ENCODE measurements around the gene GEMIN2.

DNA sequence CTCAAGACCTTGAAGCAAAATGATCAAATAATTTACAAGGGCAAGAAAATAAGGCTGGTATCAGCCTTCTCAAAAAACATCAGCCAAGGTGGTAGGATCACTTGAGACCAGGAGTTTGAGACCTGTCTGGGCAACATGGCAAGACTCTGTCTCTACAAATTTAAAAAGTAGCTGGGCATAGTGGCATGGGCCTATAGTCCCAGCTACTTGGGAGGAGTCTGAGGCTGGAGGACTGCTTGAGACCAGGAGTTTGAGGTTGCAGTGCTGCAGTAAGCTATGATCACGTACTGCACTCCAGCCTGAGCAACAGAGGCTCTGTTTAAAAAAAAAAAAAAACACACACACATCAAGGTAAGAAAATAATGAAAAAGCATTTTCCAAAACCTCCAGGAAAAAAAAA, 33.2 kb upstream of the GEMIN2 start:
- no peak for TF ChIP-seq CEBPB (IDR thresholded peaks at IDR 0.05)
- TF ChIP-seq CREB1 (IDR thresholded peaks at IDR 0.05; ENCODE audit: low read depth), result no peak
- TF ChIP-seq, protein P1, sequence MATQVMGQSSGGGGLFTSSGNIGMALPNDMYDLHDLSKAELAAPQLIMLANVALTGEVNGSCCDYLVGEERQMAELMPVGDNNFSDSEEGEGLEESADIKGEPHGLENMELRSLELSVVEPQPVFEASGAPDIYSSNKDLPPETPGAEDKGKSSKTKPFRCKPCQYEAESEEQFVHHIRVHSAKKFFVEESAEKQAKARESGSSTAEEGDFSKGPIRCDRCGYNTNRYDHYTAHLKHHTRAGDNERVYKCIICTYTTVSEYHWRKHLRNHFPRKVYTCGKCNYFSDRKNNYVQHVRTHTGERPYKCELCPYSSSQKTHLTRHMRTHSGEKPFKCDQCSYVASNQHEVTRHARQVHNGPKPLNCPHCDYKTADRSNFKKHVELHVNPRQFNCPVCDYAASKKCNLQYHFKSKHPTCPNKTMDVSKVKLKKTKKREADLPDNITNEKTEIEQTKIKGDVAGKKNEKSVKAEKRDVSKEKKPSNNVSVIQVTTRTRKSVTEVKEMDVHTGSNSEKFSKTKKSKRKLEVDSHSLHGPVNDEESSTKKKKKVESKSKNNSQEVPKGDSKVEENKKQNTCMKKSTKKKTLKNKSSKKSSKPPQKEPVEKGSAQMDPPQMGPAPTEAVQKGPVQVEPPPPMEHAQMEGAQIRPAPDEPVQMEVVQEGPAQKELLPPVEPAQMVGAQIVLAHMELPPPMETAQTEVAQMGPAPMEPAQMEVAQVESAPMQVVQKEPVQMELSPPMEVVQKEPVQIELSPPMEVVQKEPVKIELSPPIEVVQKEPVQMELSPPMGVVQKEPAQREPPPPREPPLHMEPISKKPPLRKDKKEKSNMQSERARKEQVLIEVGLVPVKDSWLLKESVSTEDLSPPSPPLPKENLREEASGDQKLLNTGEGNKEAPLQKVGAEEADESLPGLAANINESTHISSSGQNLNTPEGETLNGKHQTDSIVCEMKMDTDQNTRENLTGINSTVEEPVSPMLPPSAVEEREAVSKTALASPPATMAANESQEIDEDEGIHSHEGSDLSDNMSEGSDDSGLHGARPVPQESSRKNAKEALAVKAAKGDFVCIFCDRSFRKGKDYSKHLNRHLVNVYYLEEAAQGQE (IDR thresholded peaks at IDR 0.05; ENCODE audit: low read depth), result no peak
- no peak for TF ChIP-seq TEAD4 (IDR thresholded peaks at IDR 0.05)
- TF ChIP-seq TAF1 (IDR thresholded peaks at IDR 0.05; ENCODE audit: low read depth), result no peak

Data from Ishikawa (cell line).